CD4-positive, alpha-beta T cell treated with Interleukin-12 subunit alpha and Interleukin-12 subunit beta, for 1 hour (primary cell): ENCODE measurements around the gene SRSF9.
"Not testable (repeated sequence)": the region's sequence is repeated elsewhere in the genome, so short reads cannot be mapped to it uniquely, and the experiment has no call there.

Source experiments
- DNase-seq: peaks from one replicate; pipeline ENCODE4 v3.0.0-alpha.2; 2020

The SRSF9 gene

DNA sequence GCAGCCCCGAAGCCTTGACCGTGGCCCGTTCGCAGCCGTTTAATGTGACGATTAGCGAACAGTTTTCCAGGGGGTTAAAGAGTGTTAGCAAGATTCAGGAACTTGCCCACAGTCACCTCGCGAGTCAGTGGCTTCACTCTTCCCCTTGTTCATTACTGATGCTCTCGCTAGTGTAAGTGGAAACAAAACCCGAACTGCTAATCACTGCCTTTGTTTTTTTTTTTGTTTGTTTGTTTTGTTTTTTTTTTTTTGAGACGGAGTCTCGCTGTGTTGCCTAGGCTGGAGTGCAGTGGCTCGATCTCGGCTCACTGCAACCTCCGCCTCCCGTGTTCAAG, 22.7 kb downstream of the SRSF9 start:
- DNase-seq: not testable (repeated sequence)

DNA sequence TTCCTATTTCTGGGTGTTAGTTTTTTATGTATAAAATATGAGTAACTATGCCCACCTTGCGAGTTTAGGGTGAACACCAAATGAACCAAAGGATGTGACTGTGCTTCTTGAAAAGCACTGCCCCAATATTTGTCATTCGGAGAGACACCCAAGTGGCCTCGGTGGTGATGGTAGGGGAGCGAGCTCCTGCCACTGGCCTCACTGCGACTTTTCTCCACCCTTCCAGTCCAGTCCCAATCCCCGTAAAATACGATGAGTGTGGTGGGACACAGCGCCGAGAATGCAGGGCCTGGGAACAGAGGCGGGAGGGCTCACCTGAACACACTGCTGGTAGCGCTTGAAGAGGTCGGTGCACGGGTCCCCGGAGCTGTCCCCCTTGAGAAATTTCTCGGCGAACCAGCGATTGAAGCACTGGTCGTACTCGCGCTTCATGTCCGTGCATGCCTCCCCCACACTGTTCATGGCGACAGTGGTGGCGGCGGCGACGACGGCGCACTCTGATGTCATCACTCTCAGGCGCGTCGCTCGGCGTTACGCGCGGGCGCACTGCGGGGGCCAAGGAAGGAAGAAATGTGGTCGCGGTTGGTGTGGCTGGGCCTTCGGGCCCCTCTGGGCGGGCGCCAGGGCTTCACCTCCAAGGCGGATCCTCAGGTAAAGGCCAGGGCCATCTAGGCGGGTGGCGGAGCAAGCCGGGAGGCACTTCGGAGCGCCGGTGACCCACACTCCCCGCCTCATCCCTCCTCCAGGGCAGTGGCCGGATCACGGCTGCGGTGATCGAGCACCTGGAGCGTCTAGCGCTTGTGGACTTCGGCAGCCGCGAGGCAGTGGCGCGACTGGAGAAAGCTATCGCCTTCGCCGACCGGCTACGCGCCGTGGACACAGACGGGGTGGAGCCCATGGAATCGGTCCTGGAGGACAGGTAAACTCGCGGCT, 23.4 kb downstream of the SRSF9 start, which contains the start of the genes GATC and TRIAP1:
TSS of gene GATC (plus strand) at position 534 of the 933 bp plus-strand sequence. CDS start at position 571, 37 bp downstream.
TSS of gene TRIAP1 (minus strand) at position 474 of the 933 bp plus-strand sequence. CDS start at position 462, 12 bp downstream.
- DNase-seq: peak; percentile 90

GRCh38 chr12:120444676-120445075, 24.9 kb downstream of the SRSF9 start:
- no peak for DNase-seq

DNA sequence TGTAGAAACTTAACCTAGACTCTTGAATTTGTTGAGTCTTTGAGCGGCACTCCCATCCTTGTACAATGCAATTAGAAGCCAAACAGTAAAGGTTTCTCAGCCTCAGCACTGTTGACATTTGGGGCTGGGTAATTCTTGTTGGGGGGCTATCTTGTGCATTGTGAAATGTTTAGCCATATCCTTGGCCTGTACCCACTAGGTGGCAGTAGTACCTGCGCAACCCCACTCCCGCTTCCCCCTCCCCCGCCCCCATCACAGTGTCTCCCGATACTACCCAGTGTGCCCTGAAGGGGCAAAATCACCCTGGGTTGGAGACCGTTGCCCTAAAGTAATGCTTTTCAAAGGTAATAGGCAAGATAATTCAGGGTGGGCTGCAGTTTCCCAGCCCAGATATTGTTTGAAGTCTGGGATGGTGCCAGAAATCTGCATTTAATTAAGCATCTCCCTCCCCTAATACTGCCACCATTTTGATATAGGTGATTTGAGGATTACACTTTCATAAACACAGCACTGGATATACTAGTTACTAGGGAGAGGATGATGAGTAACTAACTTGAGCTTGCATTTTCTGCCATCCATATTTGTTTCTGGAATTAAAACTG, 29.8 kb downstream of the SRSF9 start:
- DNase-seq: peak; percentile 86

DNA sequence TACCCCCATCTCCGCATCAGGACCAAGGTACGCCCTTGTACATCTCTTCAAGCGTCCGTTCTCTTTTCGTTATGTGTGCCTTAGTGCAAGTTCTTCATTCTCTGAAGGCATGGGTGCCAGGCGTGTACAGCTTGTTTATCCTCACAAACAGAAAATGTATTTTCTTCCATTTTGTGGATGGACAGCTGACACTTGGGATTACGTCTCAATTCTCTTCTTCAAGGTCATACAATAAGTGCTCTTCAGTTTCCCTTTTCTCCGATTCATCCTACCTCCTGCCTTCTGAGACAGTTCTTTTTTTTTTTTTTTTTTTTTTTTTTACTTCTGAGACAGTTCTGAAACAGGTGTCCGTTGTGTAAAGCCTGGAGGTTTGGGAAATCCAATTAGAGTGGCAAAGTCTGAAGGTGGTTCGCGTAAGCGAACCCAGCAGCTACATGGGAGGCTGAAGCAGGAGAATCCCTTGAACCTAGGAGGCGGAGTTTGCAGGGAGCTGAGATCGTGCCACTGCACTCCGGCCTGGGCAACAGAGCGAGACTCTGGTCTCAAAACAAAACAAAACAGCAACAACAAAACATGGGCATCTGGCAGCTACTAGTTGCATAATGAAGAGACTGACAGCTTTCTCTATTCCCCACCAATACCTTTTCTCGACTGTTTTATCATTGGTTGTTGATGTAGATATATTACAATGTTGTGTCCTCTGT, 30.9 kb downstream of the SRSF9 start:
- DNase-seq: no peak

- peak; percentile 99 for DNase-seq
Observed at GRCh38 chr12:120437735-120438494, 31.6 kb downstream of the SRSF9 start, which contains the start of gene COX6A1. COX6A1 (plus strand) TSS chr12:120438113; CDS start chr12:120438127, 14 bp downstream.

GRCh38 chr12:120432772-120433525, 36.6 kb downstream of the SRSF9 start:
- no peak for DNase-seq

DNA sequence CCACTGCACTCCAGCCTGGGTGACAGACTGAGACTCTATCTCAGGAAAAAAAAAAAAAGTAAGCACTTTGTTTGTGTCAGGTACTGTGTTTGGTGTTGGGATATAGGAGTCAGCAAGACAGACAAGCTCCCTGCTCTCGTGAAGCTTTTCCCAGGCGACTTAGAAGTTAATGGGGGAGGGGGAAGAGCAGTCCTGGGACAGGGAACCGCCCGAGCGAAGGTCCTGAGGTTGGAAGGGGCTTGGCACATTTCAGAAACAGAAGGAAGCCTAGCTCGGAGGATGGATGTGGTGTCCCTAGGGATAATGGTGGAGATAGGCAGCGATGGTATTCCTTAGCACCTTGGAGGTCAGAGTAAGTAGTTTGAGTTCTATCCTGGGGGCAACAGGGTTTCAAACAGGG, 40.2 kb downstream of the SRSF9 start:
- DNase-seq: no peak

DNA sequence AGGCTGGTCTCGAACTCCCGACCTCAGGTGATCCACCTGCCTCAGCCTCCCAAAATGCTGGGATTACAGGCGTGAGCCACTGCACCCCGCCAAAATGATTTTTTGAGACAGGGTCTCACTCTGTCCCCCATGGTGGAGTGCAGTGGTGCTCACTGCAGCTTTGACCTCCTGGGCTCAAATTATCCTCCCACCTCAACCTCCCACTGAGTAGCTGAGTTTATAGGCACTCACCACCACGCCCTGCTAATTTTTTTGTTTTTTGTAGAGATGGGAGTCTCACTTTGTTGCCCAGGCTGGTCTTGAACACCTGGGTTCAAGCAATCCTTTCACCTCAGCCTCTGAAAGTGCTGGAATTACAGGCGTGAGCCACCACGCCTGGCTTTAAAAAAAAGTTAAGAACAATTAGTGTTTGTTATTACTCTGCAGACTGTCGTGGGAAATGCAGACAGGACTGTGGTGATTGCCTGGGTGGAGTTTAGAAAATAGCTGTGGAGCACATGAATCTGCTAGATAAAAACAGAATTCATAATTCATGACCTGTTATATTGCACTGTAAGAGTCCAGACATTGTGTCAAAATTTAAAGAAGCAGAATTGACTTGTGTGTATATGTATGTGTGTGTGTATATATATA, 40.8 kb downstream of the SRSF9 start:
- DNase-seq: no peak

GRCh38 chr12:120425797-120426196, 43.8 kb downstream of the SRSF9 start:
- no peak for DNase-seq

- DNase-seq: no peak
Observed at GRCh38 chr12:120422892-120423456, 46.6 kb downstream of the SRSF9 start.

GRCh38 chr12:120421701-120422100, 47.8 kb downstream of the SRSF9 start:
- DNase-seq: no peak

- no peak for DNase-seq
Observed at GRCh38 chr12:120417917-120418580, 51.5 kb downstream of the SRSF9 start.

GRCh38 chr12:120416490-120417216, 52.9 kb downstream of the SRSF9 start:
- DNase-seq: no peak

GRCh38 chr12:120413901-120414695, 55.5 kb downstream of the SRSF9 start:
- DNase-seq: no peak

DNA sequence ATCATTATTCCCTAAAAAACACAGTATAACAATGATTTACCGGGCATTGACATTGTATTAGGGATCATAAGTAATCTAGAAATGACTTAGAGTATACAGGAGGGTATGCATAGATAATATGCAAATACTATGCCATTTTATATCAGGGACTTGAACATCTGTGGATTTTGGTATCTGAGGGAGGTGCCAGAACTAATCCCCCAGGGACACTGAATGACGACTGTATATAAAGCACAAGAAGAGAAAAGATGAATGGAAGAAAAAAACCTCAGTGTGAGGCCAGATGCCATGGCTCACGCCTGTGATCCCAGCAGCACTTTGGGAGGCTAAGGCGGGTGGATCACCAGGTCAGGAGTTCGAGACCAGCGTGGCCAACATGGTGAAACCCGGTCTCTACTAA, 57.1 kb downstream of the SRSF9 start:
- DNase-seq: no peak
